A673 (cell line): ENCODE data around the gene FHIT. TPM values are rescaled to one million over a fixed set of nuclear protein-coding genes. Genes with fewer than 3 reads are reported as not detected.

ENCODE experiments used
- BruUV-seq: library from RNA; stranded (reverse); fragments of 400-500 nt; replicated peaks from 2 replicates; lab custom pipeline; 2021; lab: Mats Ljungman, UMichigan
- CTCF ChIA-PET: fragments of 300-600 bp; sonication (Branson Sonifier 250); formaldehyde crosslinking; loops from one replicate; lab custom pipeline; 2022; ENCODE audit warnings: antibody characterized with exemption; lab: Charles Lee
- POLR2A ChIA-PET: fragments of 300-600 bp; sonication (Branson Sonifier 250); formaldehyde crosslinking; loops from one replicate; lab custom pipeline; 2022; ENCODE audit warnings: antibody characterized with exemption; ENCODE audit not compliant: low non-redundant PET; lab: Charles Lee
- DNase-seq: peaks from one replicate; pipeline ENCODE4 v3.0.0-alpha.2; 2015; ENCODE audit warnings: low spot score
- H3K27ac ChIP-seq: fragments of 200-600 bp; sonication (generic); 2 replicates; pipeline ENCODE4 v1.5.1; 2016; ENCODE audit warnings: mixed run types, low read depth, mild to moderate bottlenecking, mixed read lengths, antibody characterized with exemption, low read length; ENCODE audit not compliant: poor library complexity, severe bottlenecking
- H3K27me3 ChIP-seq: fragments of 200-600 bp; sonication (generic); replicated peaks from 2 replicates; pipeline ENCODE4 v1.6.1; 2017; ENCODE audit warnings: mixed run types, low read depth, mild to moderate bottlenecking, mixed read lengths, antibody characterized with exemption, low read length; ENCODE audit not compliant: insufficient read depth, poor library complexity
- H3K36me3 ChIP-seq: fragments of 200-600 bp; sonication (generic); 2 replicates; pipeline ENCODE4 v1.6.1; 2016; ENCODE audit warnings: mixed run types, mild to moderate bottlenecking, mixed read lengths, antibody characterized with exemption, low read length; ENCODE audit not compliant: insufficient read depth, poor library complexity, severe bottlenecking
- H3K4me1 ChIP-seq: fragments of 200-600 bp; sonication (generic); 2 replicates; pipeline ENCODE4 v1.6.1; 2017; ENCODE audit warnings: mixed run types, mild to moderate bottlenecking, mixed read lengths, antibody characterized with exemption, low read length; ENCODE audit not compliant: insufficient read depth, poor library complexity, severe bottlenecking
- H3K4me3 ChIP-seq: fragments of 200-600 bp; sonication (generic); 2 replicates; pipeline ENCODE4 v1.5.1; 2016; ENCODE audit warnings: low read depth, mixed run types, mild to moderate bottlenecking, mixed read lengths, low read length; ENCODE audit not compliant: poor library complexity, severe bottlenecking
- H3K9me3 ChIP-seq: fragments of 200-600 bp; sonication (generic); 2 replicates; pipeline ENCODE4 v1.6.1; 2016; ENCODE audit warnings: mixed run types, low read depth, mild to moderate bottlenecking, mixed read lengths, antibody characterized with exemption, low read length; ENCODE audit not compliant: poor library complexity, severe bottlenecking
- CTCF ChIP-seq: fragments of 300-800, 200-600 bp; sonication (generic); conservative IDR thresholded peaks from 2 replicates; pipeline ENCODE4 v1.5.1; 2017; ENCODE audit warnings: low read depth, mild to moderate bottlenecking, antibody characterized with exemption, low read length, moderate library complexity, mixed read lengths
- EZH2 ChIP-seq: fragments of 200-600 bp; sonication (generic); IDR thresholded peaks from 2 replicates; pipeline ENCODE4 v1.6.1; 2017; ENCODE audit warnings: borderline replicate concordance, low read depth, mild to moderate bottlenecking, mixed read lengths, antibody characterized with exemption, low read length; ENCODE audit not compliant: poor library complexity, severe bottlenecking
- intact Hi-C: fragments of 100-400 bp; cut with micrococcal nuclease; formaldehyde crosslinking; loops from one replicate; pipeline ENCODE4 v1.10.0; 2022; ENCODE audit not compliant: unreplicated experiment
- total RNA-seq: library from RNA; stranded (reverse); gene quantifications from 2 replicates; pipeline ENCODE4 v1.2.3, GENCODE V29; 2021

Gene FHIT
- total RNA-seq, 1 experiment from 2014 or later, result not detected

GRCh38 chr3:60301142-60301541, 950.1 kb downstream of the FHIT start:
- Histone ChIP-seq H3K36me3 (no peaks in the 10 kb centered on the region), H3K27ac (no peak overlapping the region), H3K4me3 (no peak overlapping the region), H3K9me3 (no peaks in the 10 kb centered on the region), H3K27me3 (no peaks in the 10 kb centered on the region), H3K4me1 (no peaks in the 10 kb centered on the region)
- ChIA-PET POLR2A (no interaction called here), CTCF (no interaction called here)
- no peak for TF ChIP-seq EZH2
- TF ChIP-seq CTCF, result no peak
- intact Hi-C loops, result no loop called here
- BruUV-seq, result no TSS peak
- DNase-seq, result no peak

GRCh38 chr3:60298141-60298540, 953.1 kb downstream of the FHIT start:
- no peaks in the 10 kb centered on the region for H3K27me3 ChIP-seq
- no TSS peak for BruUV-seq
- CTCF ChIA-PET, result no interaction called here
- no peaks in the 10 kb centered on the region for H3K9me3 ChIP-seq
- H3K36me3 ChIP-seq, result no peaks in the 10 kb centered on the region
- DNase-seq, result no peak
- H3K4me3 ChIP-seq, result no peak overlapping the region
- no peak overlapping the region for H3K27ac ChIP-seq
- intact Hi-C loops, result no loop called here
- no peaks in the 10 kb centered on the region for H3K4me1 ChIP-seq
- TF ChIP-seq CTCF (no peak), EZH2 (no peak)
- POLR2A ChIA-PET, result no interaction called here

- Histone ChIP-seq H3K27me3 (no peaks in the 10 kb centered on the region), H3K4me3 (no peak overlapping the region), H3K9me3 (no peaks in the 10 kb centered on the region), H3K27ac (no peak overlapping the region), H3K4me1 (no peaks in the 10 kb centered on the region), H3K36me3 (no peaks in the 10 kb centered on the region)
- no TSS peak for BruUV-seq
- ChIA-PET CTCF (no interaction called here), POLR2A (no interaction called here)
- no peak for TF ChIP-seq EZH2
- TF ChIP-seq CTCF, result no peak
- intact Hi-C loops, result no loop called here
- DNase-seq, result no peak
Measured at GRCh38 chr3:60294181-60294580, 957.1 kb downstream of the FHIT start.
